ENCODE data around the gene PNPLA6. TPM values are rescaled to one million over a fixed set of nuclear protein-coding genes. Genes with fewer than 3 reads are reported as not detected.

The PNPLA6 gene
- total and polyA plus RNA-seq, 2 of the 4 experiments (the other 2 are of a cell fraction), result 17.9 to 52.7 TPM

GRCh38 chr19:7607874-7608560 is 72.5 kb downstream of the PNPLA6 start:
- Histone ChIP-seq H3K23ac (ENCODE audit: low read depth, low read length) (no peak overlapping the region), H3K4me2 (ENCODE audit: low read depth, low read length) (no peak overlapping the region), H3K56ac (ENCODE audit: extremely low read depth, insufficient read depth, low read length) (no peak overlapping the region), H2BK5ac (ENCODE audit: low read depth, low read length, poor library complexity, severe bottlenecking) (no peak overlapping the region), H4K20me1 (ENCODE audit: insufficient read depth, low read length) (no peaks in the 10 kb centered on the region), H4K5ac (ENCODE audit: low read depth, low read length) (no peak overlapping the region), H3K9ac (ENCODE audit: low read depth, low read length) (no peak overlapping the region), H2AFZ (replicated peaks; ENCODE audit: low read length, poor library complexity) (no peak overlapping the region), H4K8ac (ENCODE audit: low read depth in 2 of 2, low read length in 2 of 2) (no peak overlapping the region), H2BK15ac (ENCODE audit: low read depth, low read length) (no peak overlapping the region), H2AK9ac (replicated peaks; ENCODE audit: low read depth, low read length, poor library complexity) (no peak overlapping the region), H3K9me1 (ENCODE audit: insufficient read depth, low read length) (no peaks in the 10 kb centered on the region), H4K91ac (ENCODE audit: insufficient read depth, low read depth, low read length) (no peak overlapping the region), H3K4me3 (ENCODE audit: insufficient read depth, low read depth, low read length) (no peak overlapping the region), H2AK5ac (ENCODE audit: low read depth, low read length) (no peak overlapping the region), H3K14ac (replicated peaks; ENCODE audit: low read depth, low read length) (no peak overlapping the region), H2BK120ac (ENCODE audit: low read depth, low read length) (no peak overlapping the region), H3K9me3 (ENCODE audit: control insufficient read depth, insufficient read depth, low read length) (no peaks in the 10 kb centered on the region), H3K27ac (ENCODE audit: insufficient read depth, low read length) (no peak overlapping the region), H3K27me3 (ENCODE audit: control insufficient read depth, insufficient read depth, low read length) (peaks cover 4% of the 10 kb centered on the region; the same call in 1 of the 2 replicates), H3K36me3 (ENCODE audit: control insufficient read depth, insufficient read depth, low read length) (no peaks in the 10 kb centered on the region), H3K4me1 (ENCODE audit: control insufficient read depth, insufficient read depth, low read length) (no peaks in the 10 kb centered on the region), H3K79me1 (ENCODE audit: low read depth in 1 of 2, low read length in 2 of 2) (no peaks in the 10 kb centered on the region), H2BK20ac (ENCODE audit: low read depth, low read length) (no peak overlapping the region), H3K18ac (ENCODE audit: low read depth, low read length) (no peak overlapping the region), H3K4ac (ENCODE audit: low read depth, low read length) (no peak overlapping the region)
- no TSS peak for BruUV-seq (replicated peaks)
- intact Hi-C loops (cut with micrococcal nuclease) (no loop called here), dilution Hi-C loops (cut with HindIII; ENCODE audit: low sequenced_read_pairs, unreplicated experiment) (no loop called here), in situ Hi-C loops (cut with MboI; ENCODE audit: low sequenced_read_pairs) (no loop called here)
- CTCF ChIA-PET, result no interaction called here
- POLR2A ChIA-PET (ENCODE audit: unreplicated experiment), result no interaction called here
- TF ChIP-seq FOS (IDR thresholded peaks at IDR 0.05; ENCODE audit: low read depth, low read length) (no peak), POLR2A (IDR thresholded peaks at IDR 0.05; ENCODE audit: low read depth, low read length) (no peak), ELK1 (IDR thresholded peaks at IDR 0.05; ENCODE audit: borderline replicate concordance, low read depth, low read length) (no peak), USF2 (IDR thresholded peaks at IDR 0.05; ENCODE audit: low read depth, low read length) (no peak), MXI1 (IDR thresholded peaks at IDR 0.05; ENCODE audit: borderline replicate concordance, low read depth, low read length) (no peak), CHD1 (IDR thresholded peaks at IDR 0.05; ENCODE audit: low read depth, low read length) (no peak), MAZ (IDR thresholded peaks at IDR 0.05; ENCODE audit: borderline replicate concordance, low read depth, low read length) (no peak), NFE2L2 (IDR thresholded peaks at IDR 0.05; ENCODE audit: low read depth, low read length) (no peak), RFX5 (IDR thresholded peaks at IDR 0.05; ENCODE audit: low read depth, low read length) (no peak), CTCF (conservative IDR thresholded peaks at IDR 0.05; ENCODE audit: low read depth, low read length) (no peak), BHLHE40 (IDR thresholded peaks at IDR 0.05; ENCODE audit: low read depth, low read length) (no peak), MAFK (IDR thresholded peaks at IDR 0.05; ENCODE audit: low read depth, low read length) (no peak), RCOR1 (IDR thresholded peaks at IDR 0.05; ENCODE audit: insufficient replicate concordance, low read length) (no peak), RAD21 (IDR thresholded peaks at IDR 0.05; ENCODE audit: low read length) (no peak), CEBPB (IDR thresholded peaks at IDR 0.05; ENCODE audit: low read depth, low read length) (no peak), SMC3 (IDR thresholded peaks at IDR 0.05; ENCODE audit: low read depth, low read length) (no peak)
- DNase-seq (no peak), ATAC-seq (ENCODE audit: low read depth) (no peak)
- WGBS, 2 experiments (ENCODE audit: extremely low coverage in 2 of 2, insufficient read length in 1 of 2), result 89% methylated on average over 8 of the region's 25 CpGs; no CpG with 5 or more reads in 1 of the 2 experiments
